Fibroblast of skin of right biceps (primary cell): Measurements from ENCODE around the gene RNU6-8.
A peak's percentile ranks its signal among the peaks of the same experiment; 100 is the strongest.

Experiments used
- DNase-seq: peaks from one replicate; pipeline ENCODE4 v3.0.0-alpha.2; 2013

Gene RNU6-8

GRCh38 chr14:32203928-32204357, 874 bp upstream of the RNU6-8 start:
- DNase-seq, result no peak

GRCh38 chr14:32202491-32202997, 525 bp downstream of the RNU6-8 start:
- DNase-seq, result peak; percentile 20

DNA sequence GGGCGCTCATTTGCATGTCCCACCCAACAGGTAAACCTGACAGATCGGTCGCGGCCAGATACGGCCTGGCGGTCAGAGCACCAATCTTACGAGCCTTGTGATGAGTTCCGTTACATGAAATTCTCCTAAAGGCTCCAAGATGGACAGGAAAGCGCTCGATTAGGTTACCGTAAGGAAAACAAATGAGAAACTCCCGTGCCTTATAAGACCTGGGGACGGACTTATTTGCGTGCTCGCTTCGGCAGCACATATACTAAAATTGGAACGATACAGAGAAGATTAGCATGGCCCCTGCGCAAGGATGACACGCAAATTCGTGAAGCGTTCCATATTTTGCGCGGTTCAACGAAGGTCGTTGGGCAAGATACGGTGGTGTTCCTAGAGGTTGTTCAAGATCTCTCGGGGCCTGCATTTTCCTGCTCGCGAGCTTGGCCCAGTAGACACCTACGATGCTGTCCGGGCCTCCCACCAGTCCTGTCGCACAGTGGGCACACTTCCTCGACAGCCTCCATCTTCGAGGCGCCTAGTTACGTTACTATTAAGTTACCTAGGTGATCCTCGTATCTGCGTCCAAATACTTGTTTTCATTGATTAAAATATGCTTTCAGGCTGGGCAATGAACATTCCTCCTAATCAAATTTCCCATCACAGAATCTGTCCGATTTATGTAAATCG, 1.1 kb downstream of the RNU6-8 start, which contains the start of gene RNU6-7:
Gene RNU6-7 (plus strand): TSS at position 230 of the 675 bp plus-strand sequence.
- DNase-seq, result peak; percentile 33

DNA sequence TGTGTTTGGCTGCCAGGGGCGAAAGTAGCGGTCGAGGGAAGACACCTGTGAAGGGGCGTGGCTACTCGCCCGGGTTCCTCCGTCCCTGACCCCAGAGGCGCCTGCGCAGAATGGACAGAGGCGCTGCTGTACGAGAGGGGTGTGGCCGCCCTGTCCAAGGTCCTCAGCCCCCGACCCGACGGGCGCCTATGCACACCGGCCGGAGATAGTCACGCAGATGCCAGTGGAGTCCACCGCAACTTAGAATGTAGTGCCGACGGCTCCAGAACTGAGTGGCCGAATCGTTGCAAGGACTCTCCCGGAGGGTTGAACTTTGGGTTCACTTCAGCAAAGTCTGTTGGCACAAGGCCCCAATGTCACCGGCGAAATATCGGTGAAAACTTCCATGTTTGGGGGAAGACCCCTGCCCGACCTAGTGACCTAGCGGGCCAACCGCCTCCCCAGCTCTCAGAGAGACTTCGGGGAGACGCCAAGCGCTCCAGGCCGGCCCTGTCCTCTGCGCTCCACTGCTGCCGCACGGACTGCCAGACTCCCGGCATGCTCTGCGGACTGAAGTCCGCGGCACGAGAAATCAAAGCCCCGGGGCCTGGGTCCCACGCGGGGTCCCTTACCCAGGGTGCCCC, 1.8 kb downstream of the RNU6-8 start:
- peak; percentile 45 for DNase-seq

DNA sequence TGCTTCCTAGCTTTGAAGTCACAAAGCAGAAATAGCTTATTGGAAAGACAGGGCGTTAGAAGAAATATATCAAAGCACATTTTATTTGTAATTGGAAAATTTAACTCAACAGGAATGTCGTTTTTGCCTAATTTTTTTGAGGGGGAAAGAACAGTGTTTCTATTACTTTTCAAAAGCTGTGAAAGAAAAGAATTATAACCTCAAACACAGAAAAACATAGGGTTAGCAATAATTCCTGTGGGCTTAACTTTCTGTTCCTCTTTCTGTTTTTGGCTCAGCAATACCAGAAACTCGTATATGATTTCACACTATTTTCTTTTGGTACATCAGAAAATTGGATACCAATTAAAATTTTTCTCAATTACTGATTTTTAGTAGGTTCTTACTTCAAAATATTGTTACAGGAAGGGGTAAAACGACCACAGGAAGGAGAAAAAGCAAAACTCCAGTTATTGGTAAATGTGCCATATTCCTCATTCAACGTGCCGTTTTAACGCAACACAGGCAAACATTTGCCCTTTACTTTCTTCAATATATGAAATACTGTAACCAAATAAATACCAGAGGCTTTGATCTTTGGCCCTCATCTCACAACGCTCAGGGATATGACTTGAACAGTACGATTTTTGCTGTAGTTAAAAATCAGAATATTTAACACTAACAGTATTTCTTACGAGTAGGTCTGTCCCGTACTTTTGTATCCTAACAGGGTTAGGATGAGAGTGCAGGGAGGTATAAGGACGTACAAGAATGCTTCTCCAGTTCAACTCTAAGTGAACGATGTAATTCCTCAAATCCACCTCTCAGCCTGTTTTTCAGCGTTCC, 2.5 kb downstream of the RNU6-8 start:
- no peak for DNase-seq

DNA sequence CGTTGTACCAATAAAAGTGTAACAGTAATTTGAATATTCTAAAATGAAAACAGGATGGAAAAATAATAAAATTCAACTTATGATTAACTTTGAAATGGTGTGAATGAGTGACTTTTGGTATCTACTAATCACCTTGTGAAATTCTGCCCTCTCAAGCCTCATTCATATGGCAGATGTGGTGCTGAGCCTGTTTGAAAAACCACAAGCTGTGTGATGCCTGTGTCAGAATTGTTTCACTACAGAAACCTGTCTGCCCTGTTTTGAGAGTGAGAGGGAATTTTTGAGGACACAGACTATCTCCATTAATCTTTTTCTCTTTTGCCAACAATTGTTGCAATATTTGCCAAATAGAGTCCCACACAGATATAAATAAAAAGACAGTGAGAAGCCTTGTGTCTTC, 5.2 kb downstream of the RNU6-8 start:
- no peak for DNase-seq

- DNase-seq, result no peak
Observed at GRCh38 chr14:32195636-32196035, 7.4 kb downstream of the RNU6-8 start.

DNA sequence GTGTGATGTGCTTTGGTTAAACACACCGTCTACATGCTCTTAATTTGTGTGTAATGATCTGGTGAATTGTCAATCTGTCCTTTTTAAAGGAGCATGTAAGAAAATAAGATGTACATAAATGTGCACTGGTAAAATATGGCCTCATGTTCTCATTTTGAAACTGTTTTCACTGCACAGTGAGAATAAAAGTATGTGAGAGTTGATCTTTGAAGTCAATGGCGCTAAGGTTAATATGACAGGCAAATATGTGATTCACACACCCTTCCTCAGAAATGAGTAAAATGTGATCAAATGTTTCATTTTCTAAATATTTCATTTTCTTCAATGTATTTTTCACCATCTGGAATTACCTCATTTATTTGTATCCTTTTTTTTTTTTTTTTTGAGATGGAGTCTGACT, 9.5 kb downstream of the RNU6-8 start:
- no peak for DNase-seq

DNA sequence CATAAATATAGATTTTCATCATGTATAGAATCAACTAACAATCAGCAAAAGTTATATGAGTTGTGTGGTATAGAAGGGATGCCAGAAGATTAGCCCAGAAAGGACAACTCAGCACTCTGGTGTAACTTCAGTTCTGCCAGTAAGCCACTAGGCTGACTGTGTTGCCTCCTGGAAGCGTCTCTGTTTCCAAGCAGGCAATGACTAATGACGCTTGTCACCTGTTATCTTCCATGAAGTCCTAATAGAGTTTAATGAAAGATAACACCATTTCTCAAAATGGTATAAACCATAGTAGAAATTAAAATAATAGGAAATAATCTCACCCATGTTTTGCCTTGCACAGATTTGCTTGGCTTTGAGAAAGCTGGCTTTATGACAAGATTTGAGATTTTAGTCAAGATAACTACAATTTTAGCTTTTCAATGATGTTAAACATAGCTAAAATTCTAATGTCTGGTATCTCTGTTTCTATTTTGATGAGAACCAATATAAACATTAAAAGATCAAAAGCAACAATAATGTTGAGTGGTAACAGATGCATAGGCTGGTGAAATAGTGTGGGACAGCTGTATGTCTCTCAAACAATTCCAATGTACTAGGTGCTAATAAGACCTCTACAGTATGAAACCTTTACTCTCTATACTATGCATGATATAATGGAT, 10.2 kb downstream of the RNU6-8 start:
- no peak for DNase-seq

DNA sequence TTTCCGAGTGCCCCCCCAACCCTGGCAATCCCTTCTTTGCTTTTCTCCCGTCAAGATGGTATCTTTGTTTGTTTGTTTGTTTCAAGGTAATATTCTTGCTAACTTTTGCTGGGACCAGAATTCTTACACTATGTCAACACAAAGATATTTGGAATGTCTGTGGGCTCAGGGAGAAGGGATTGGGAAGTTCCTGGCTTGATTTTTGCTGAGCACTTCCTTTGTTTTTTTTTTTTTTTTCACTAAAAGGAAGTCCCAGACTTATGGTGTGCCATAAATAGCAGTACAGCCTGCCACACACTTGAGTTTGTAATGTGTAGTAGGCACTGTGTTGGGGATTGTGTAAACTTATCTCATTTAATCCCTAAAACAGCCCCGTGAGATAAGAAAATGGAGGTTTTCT, 12.4 kb downstream of the RNU6-8 start:
- DNase-seq, result peak; percentile 25

DNA sequence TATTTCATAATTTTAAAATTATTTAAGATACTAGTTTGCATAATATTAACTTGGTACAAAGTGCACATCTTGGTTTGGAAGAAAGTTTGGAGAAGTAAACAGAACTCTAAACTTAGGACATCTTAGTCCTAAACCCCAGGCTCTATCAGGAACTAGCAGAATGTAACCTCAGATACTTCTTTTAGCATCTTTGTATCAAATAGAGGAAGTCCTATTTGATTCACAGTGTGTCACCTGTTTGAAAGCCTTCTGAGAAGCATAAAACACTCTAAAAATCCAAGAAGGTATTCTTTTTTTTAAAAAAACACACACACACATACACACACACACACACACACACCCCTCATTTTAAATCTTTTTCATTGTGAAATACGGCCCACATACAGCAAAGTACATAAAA, 13.3 kb downstream of the RNU6-8 start:
- DNase-seq, result no peak

- DNase-seq, result no peak
Observed at GRCh38 chr14:32186248-32186647, 16.8 kb downstream of the RNU6-8 start.

DNA sequence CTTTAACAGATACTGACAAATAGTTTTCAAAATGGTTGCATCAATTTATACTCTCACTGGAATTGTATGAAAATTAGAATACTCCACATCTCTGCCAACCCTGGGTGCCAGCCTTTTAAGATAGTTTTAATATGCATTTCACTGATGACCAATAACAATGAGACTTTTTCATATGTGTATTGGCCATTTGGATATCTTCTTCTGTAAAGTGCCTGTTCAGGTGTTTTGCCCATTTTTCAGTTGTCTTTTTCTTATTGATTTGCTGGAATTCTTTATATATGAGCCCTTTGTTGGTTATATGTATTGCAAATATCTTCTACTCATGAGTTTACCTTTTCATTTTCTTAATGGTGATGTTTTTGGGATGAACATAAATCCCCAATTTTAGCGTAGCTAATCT, 18.0 kb downstream of the RNU6-8 start:
- no peak for DNase-seq

DNA sequence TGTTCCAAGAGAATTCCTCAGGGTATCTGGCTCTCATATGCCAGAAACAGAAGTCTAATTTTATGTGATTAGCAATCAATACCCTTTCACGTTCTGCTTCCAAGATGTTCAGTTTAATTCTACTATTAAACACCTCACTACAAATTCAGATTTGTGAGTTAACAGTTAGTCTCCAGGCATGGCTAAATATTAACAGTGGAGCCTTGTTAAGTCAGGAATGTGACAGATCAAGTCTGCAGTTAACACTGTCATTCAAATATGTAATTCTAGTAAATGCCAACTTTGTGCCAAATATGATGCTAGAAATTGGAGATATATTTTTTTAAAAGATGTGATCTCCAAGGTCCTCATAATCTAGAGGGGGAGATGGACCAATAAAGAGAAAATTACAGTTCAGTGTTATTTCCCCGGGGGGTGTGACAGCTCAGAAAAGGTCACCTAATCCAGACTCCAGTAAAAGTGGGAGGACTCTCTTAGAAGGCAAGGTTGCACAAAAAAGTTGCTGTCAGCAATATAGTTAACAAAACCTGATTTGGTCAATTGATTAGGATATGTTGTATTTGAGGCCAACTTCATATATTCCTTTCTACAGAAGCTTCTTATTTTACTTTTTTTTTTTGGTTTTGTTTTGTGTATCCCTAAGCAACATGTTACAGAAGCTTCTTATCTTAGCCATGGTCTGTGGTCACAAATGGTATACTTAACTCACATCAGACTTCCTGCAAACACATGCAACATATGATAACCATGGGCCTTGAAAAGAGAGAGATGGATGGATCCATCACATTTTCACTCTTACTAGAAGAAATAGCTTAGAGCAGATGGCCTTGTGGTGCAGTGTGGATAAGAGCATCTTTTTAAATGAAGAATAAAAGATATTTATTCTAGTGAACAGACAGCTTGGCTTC, 19.7 kb downstream of the RNU6-8 start:
- DNase-seq, result no peak

- DNase-seq, result no peak
Observed at GRCh38 chr14:32171469-32171868, 31.6 kb downstream of the RNU6-8 start.

GRCh38 chr14:32169191-32169590, 33.9 kb downstream of the RNU6-8 start:
- no peak for DNase-seq

GRCh38 chr14:32167907-32168306, 35.2 kb downstream of the RNU6-8 start:
- DNase-seq, result no peak

DNA sequence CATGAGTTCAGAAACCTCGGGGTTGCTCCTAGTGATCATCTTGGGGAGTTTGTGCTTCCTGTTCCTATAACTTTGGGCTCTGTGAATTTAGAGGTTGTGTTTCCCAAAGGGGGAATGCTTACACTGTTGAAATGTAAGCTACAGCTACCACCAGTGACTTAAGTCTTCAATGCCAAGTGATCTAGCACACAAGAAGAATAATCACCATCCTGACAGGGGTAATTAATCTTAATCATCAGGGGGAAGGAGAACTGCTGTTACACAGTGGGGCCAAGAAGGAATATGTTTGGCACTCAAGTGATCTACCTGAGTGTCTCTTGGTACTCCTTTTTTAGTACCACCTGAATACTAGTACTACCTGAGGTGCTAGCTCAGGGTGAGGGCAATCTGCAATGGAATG, 36.1 kb downstream of the RNU6-8 start:
- no peak for DNase-seq

DNA sequence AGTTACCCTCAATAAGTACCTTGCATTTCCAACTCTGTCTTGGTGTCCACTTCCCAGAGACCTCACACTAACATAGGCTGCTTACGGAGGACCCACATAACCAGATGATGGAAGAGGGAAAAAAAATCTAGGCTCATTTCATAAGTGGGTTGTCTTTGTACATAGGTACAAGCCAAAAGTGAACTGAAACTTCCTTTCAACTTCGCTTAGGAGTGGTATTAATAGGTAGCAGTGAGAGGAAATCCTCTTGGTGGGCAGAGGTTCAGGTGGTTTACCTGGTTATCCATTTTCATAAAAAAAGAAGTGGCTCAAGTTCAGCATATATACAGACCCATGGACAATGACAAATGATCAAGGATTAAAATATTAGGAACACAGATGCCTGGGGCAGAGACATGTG, 37.0 kb downstream of the RNU6-8 start:
- DNase-seq, result no peak
